AG04449 (cell line): Measurements from ENCODE around the gene HMG20A.

Source experiments
- CTCF ChIA-PET: fragments of 350-600 bp; formaldehyde crosslinking; extraction: SDS; loops from one replicate; lab custom pipeline; 2021; ENCODE audit warnings: antibody characterized with exemption; lab: Yijun Ruan, JAX
- POLR2A ChIA-PET: fragments of 400-600, 350-600 bp; formaldehyde crosslinking; extraction: SDS; loops from one replicate; lab custom pipeline; 2020; ENCODE audit warnings: antibody characterized with exemption, inconsistent platforms; lab: Yijun Ruan, JAX
- DNase-seq: peaks from one replicate; pipeline ENCODE4 v3.0.0-alpha.2; 2010; ENCODE audit warnings: low read depth, low spot score
- H3K4me3 ChIP-seq: 2 replicates; pipeline ENCODE4 v1.5.1; 2011; ENCODE audit warnings: low read depth, mild to moderate bottlenecking, control low read depth, low read length
- CTCF ChIP-seq: IDR thresholded peaks from one replicate; pipeline ENCODE4 v1.5.1; 2011; ENCODE audit warnings: mild to moderate bottlenecking, moderate library complexity, low read length, control low read depth, inconsistent platforms; ENCODE audit not compliant: insufficient read depth; ENCODE audit errors: missing control alignments

HMG20A gene

DNA sequence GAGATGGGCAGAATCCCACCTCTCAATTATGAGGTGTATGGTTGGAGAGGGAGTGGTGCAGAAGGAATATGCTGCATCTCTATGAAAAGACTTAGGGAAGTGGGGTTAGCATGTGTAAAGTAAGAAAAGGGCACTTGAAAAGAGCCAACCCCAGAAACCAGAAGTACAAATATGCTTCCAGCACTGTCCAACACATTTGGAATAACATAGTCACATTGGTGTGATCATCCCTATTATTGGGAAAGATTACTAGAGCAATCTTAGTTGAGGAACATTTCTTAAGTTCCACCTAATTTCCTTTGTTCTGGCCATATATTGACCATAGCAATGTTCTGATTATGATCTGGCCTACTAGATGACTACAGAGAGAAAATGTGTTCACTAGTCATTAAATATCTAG, 34.3 kb downstream of the HMG20A start:
- no peak overlapping the region for H3K4me3 ChIP-seq
- CTCF ChIA-PET: no interaction called here
- TF ChIP-seq CTCF: no peak
- POLR2A ChIA-PET: no interaction called here
- no peak for DNase-seq

GRCh38 chr15:77455696-77456321, 35.1 kb downstream of the HMG20A start:
- ChIA-PET CTCF (interaction anchor here (1.4 kb wide), 1 partner anchor 26 kb away, joined by 3 read pairs; no protein-coding TSS in a partner anchor), POLR2A (no interaction called here)
- TF ChIP-seq CTCF: no peak
- H3K4me3 ChIP-seq: no peak overlapping the region
- DNase-seq: no peak

GRCh38 chr15:77456746-77457145, 36.1 kb downstream of the HMG20A start:
- CTCF ChIA-PET: interaction anchor here (1.0 to 1.8 kb wide), 5 partner anchors 25 to 87 kb away, joined by 3 to 7 read pairs (median 4); no protein-coding TSS in a partner anchor

DNA sequence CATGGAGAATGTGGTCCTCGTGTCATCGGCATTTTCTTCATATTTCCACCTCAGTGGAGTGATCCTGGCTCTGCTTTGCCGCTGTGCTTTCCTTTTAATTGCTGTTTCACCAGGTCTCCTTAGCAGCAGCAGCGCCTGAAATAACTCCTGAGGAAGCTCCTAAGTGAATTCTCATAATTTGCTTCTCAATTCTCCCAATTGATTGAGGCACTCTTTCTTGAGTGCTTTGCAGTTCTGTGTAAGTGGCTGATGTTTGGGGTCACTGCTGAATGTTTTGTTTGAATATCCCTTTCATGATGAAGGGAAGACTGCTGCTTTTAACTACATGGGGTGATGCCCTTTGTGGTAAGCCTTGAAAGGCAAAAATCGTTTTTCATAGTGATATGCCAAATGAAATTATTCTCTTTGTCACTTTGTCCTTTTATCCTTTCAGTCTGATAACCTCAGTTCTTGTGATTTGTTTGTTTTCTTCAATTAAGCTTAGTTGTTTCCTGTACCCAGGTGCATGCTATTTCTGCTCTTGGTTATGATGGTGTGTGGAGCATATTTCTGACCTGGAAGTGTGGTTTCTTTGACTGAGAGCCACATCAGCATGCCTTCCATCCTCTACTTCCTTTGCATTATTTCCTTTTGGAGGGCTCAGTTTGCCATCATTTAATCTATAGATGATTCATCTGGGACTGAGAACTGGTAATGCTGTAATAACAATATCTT, 36.7 kb downstream of the HMG20A start:
- ChIA-PET POLR2A (interaction anchor here (1.4 kb wide), 1 partner anchor 38 kb away, joined by 4 read pairs; no protein-coding TSS in a partner anchor), CTCF (interaction anchor here (0.5 to 1.8 kb wide), 7 partner anchors 18 to 653 kb away, joined by 3 to 7 read pairs (median 3); no protein-coding TSS in a partner anchor)
- no peak for TF ChIP-seq CTCF
- no peak overlapping the region for H3K4me3 ChIP-seq
- no peak for DNase-seq

More at GRCh38 chr15:77456746-77457145, 36.1 kb downstream of the HMG20A start:
- no peak for TF ChIP-seq CTCF
- H3K4me3 ChIP-seq: no peak overlapping the region
- DNase-seq: no peak
- POLR2A ChIA-PET: no interaction called here

DNA sequence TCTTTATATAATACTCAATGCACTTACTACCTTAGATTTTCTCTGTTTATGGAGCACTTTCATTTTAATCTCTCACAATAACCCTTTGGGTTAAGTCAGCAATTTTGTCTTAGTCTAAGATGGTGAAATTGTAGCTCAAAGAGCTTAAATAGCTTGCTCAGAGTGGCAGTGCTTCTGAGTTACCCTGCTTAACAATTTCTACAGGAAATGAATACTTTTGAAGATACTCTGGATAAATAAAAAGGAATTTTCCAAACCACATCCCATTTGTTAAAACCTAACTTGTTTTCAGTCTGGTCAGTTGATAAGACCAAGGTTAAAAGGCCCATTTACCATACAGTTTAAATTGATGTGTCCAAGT, 37.2 kb downstream of the HMG20A start:
- ChIA-PET CTCF (interaction anchor here (1.0 to 1.8 kb wide), 3 partner anchors 10 to 36 kb away, joined by 3 to 5 read pairs (median 3); no protein-coding TSS in a partner anchor), POLR2A (interaction anchor here (1.4 kb wide), 1 partner anchor 39 kb away, joined by 4 read pairs; no protein-coding TSS in a partner anchor)
- TF ChIP-seq CTCF: no peak
- DNase-seq: no peak
- no peak overlapping the region for H3K4me3 ChIP-seq

GRCh38 chr15:77459031-77459430, 38.3 kb downstream of the HMG20A start:
- no peak for TF ChIP-seq CTCF
- POLR2A ChIA-PET: interaction anchor here (1.4 kb wide), 1 partner anchor 40 kb away, joined by 4 read pairs; no protein-coding TSS in a partner anchor
- H3K4me3 ChIP-seq: no peak overlapping the region
- CTCF ChIA-PET: interaction anchor here (0.8 to 1.2 kb wide), 2 partner anchors 11 to 17 kb away, joined by 3 read pairs; no protein-coding TSS in a partner anchor
- DNase-seq: no peak
